MM.1S (cell line): ENCODE measurements around the gene LHPP.

Source experiments
- DNase-seq: peaks from one replicate; pipeline ENCODE4 v3.0.0-alpha.2; 2015
- H2AFZ ChIP-seq: fragments of 300-600 bp; sonication (generic); 2 replicates; pipeline ENCODE4 v1.6.0; 2016; ENCODE audit warnings: antibody characterized with exemption, low read length
- H3F3A ChIP-seq: fragments of 300-600 bp; sonication (generic); 2 replicates; pipeline ENCODE4 v1.6.1; 2016; ENCODE audit warnings: mild to moderate bottlenecking, antibody characterized with exemption, low read length, moderate library complexity, mixed read lengths; ENCODE audit not compliant: insufficient read depth
- H3K27ac ChIP-seq: fragments of 300-600 bp; sonication (generic); 2 replicates; pipeline ENCODE4 v1.5.1; 2016; ENCODE audit warnings: mild to moderate bottlenecking, low read length
- H3K27me3 ChIP-seq: fragments of 300-600 bp; sonication (generic); replicated peaks from 2 replicates; pipeline ENCODE4 v1.6.0; 2016; ENCODE audit warnings: low read length; ENCODE audit not compliant: insufficient read depth
- H3K36me3 ChIP-seq: fragments of 300-600 bp; sonication (generic); replicated peaks from 2 replicates; pipeline ENCODE4 v1.6.1; 2016; ENCODE audit warnings: mild to moderate bottlenecking, low read length, mixed read lengths; ENCODE audit not compliant: insufficient read depth
- H3K4me1 ChIP-seq: fragments of 300-600 bp; sonication (generic); 2 replicates; pipeline ENCODE4 v1.6.1; 2016; ENCODE audit warnings: low read length, mixed read lengths
- H3K4me2 ChIP-seq: fragments of 300-600 bp; sonication (generic); 2 replicates; pipeline ENCODE4 v1.6.0; 2016; ENCODE audit warnings: low read depth, low read length
- H3K4me3 ChIP-seq: fragments of 300-600 bp; sonication (generic); 2 replicates; pipeline ENCODE4 v1.5.1; 2016; ENCODE audit warnings: low read length, mixed read lengths
- H3K79me2 ChIP-seq: fragments of 300-600 bp; sonication (generic); 2 replicates; pipeline ENCODE4 v1.6.1; 2016; ENCODE audit warnings: mixed run types, low read length, mixed read lengths
- H3K9ac ChIP-seq: fragments of 300-600 bp; sonication (generic); 2 replicates; pipeline ENCODE4 v1.6.1; 2016; ENCODE audit warnings: low read length, mixed read lengths
- H3K9me2 ChIP-seq: fragments of 300-600 bp; sonication (generic); replicated peaks from 2 replicates; pipeline ENCODE4 v1.6.1; 2016; ENCODE audit warnings: mild to moderate bottlenecking, low read length, mixed read lengths; ENCODE audit not compliant: insufficient read depth
- H3K9me3 ChIP-seq: fragments of 300-600 bp; sonication (generic); replicated peaks from 2 replicates; pipeline ENCODE4 v1.6.1; 2016; ENCODE audit warnings: mild to moderate bottlenecking, low read length, mixed read lengths; ENCODE audit not compliant: insufficient read depth
- H4K20me1 ChIP-seq: fragments of 300-600 bp; sonication (generic); 2 replicates; pipeline ENCODE4 v1.6.1; 2016; ENCODE audit warnings: mild to moderate bottlenecking, low read length, moderate library complexity, mixed read lengths; ENCODE audit not compliant: insufficient read depth
- EZH2 ChIP-seq: fragments of 300-600 bp; sonication (generic); optimal IDR thresholded peaks from 2 replicates; pipeline ENCODE3; 2017; ENCODE audit warnings: low read depth, mild to moderate bottlenecking, antibody characterized with exemption, low read length, mixed read lengths
- EZH2phosphoT487 ChIP-seq: fragments of 300-600 bp; sonication (generic); IDR thresholded peaks from 2 replicates; pipeline ENCODE4 v1.6.1; 2018; ENCODE audit warnings: antibody characterized with exemption, low read length
- TF ChIP-seq, protein P1 (sequence below): fragments of 300-600 bp; sonication (generic); IDR thresholded peaks from 2 replicates; pipeline ENCODE4 v1.5.1; 2016; ENCODE audit warnings: antibody characterized with exemption, low read length, mixed read lengths

LHPP gene

DNA sequence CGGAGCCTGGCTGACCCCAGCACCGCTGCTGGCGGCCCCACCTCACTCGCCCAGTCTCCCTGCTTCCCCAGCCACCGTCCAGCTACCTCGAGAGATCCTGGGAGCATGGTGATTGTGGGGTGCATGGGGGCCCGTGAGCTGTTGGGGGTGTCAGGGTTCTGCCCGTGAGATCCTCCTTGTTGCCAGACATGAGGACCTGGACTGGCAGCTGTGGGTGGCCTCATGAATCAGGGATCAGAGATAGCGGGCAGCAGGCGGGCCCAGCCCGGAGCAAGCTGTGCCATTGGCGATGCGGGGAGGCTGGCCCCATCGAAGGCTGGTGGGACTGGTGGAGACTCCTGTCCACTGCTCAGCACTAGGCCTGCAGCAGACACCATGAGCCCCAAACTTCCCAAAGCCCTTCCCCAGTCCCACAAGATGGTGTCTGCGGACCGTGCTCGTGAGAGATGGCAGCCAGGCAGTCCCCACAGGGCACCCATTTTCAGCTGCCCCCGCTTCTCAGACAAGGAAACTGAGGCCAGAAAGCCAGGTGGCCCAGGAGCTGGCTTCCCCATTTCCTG is 75.6 kb downstream of the LHPP start:
- Histone ChIP-seq H3K27me3 (0 out of 2 replicates have a peak, but pooled peaks cover 3% of the 10 kb centered on the region), H3K9me3 (no peaks in the 10 kb centered on the region), H3K27ac (no peak overlapping the region), H2AFZ (no peak overlapping the region), H3K4me2 (no peak overlapping the region), H3K36me3 (no peaks in the 10 kb centered on the region), H3K4me1 (no peaks in the 10 kb centered on the region), H3F3A (no peaks in the 10 kb centered on the region), H3K9me2 (no peaks in the 10 kb centered on the region), H3K4me3 (no peak overlapping the region), H4K20me1 (no peaks in the 10 kb centered on the region), H3K79me2 (no peaks in the 10 kb centered on the region), H3K9ac (no peak overlapping the region)
- DNase-seq, result no peak
- TF ChIP-seq, protein P1, sequence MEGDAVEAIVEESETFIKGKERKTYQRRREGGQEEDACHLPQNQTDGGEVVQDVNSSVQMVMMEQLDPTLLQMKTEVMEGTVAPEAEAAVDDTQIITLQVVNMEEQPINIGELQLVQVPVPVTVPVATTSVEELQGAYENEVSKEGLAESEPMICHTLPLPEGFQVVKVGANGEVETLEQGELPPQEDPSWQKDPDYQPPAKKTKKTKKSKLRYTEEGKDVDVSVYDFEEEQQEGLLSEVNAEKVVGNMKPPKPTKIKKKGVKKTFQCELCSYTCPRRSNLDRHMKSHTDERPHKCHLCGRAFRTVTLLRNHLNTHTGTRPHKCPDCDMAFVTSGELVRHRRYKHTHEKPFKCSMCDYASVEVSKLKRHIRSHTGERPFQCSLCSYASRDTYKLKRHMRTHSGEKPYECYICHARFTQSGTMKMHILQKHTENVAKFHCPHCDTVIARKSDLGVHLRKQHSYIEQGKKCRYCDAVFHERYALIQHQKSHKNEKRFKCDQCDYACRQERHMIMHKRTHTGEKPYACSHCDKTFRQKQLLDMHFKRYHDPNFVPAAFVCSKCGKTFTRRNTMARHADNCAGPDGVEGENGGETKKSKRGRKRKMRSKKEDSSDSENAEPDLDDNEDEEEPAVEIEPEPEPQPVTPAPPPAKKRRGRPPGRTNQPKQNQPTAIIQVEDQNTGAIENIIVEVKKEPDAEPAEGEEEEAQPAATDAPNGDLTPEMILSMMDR, result no peak
- TF ChIP-seq EZH2phosphoT487, result no peak
- no peak for TF ChIP-seq EZH2

DNA sequence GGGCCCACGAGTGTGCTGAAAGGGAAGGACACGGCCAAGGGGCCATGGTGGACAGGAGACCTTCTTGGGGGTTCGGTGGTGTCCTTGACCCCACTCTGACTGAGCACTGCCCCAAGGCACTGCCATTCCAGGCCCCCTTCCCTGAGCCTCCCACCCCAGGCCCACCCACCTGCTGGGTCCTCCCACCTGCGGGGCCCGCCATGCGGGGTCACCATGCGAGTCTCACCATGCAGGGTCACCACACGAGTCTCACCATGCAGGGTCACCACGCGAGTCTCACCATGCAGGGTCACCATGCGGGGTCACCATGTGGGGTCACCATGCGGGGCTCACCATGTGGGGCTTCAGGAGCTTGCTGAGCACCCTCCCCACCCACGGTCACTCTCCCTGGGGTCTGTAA is 76.3 kb downstream of the LHPP start:
- TF ChIP-seq EZH2phosphoT487 (no peak), EZH2 (no peak)
- TF ChIP-seq, protein P1, result no peak
- no peaks in the 10 kb centered on the region for H3K9me3 ChIP-seq
- no peak for DNase-seq
- no peaks in the 10 kb centered on the region for H3K9me2 ChIP-seq
- H3K9ac ChIP-seq, result no peak overlapping the region
- no peaks in the 10 kb centered on the region for H3K36me3 ChIP-seq
- no peak overlapping the region for H2AFZ ChIP-seq
- no peaks in the 10 kb centered on the region for H3K4me1 ChIP-seq
- H3K27me3 ChIP-seq, result 0 out of 2 replicates have a peak, but pooled peaks cover 3% of the 10 kb centered on the region
- H4K20me1 ChIP-seq, result no peaks in the 10 kb centered on the region
- no peak overlapping the region for H3K27ac ChIP-seq
- H3K4me3 ChIP-seq, result no peak overlapping the region
- no peaks in the 10 kb centered on the region for H3K79me2 ChIP-seq
- H3K4me2 ChIP-seq, result no peak overlapping the region
- no peaks in the 10 kb centered on the region for H3F3A ChIP-seq

DNA sequence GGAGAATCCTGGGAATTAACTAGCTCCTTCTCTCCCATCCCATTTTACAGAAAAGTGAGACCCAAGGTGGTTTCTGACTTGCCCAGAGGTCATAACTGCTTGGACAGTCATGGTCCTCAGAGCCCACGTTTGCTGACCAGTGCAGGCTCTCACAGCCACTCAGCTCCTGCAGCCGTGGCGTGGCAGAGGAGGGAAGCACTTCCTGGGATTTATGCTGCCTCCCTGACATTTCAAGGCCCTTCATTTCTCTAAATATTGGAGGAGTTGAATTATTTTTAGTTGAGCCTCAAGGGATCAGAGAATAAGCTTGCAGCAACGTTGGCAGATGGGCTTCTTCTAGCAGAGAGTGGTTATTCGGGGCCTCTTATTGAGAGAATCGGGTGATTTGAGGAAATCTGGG is 77.1 kb downstream of the LHPP start:
- Histone ChIP-seq H3K4me3 (no peak overlapping the region), H3K27ac (no peak overlapping the region), H3K36me3 (no peaks in the 10 kb centered on the region), H2AFZ (no peak overlapping the region), H3K9me2 (no peaks in the 10 kb centered on the region), H3K4me2 (no peak overlapping the region), H3K4me1 (no peaks in the 10 kb centered on the region), H3K27me3 (0 out of 2 replicates have a peak, but pooled peaks cover 3% of the 10 kb centered on the region), H3F3A (no peaks in the 10 kb centered on the region), H3K9ac (no peak overlapping the region), H3K9me3 (no peaks in the 10 kb centered on the region), H4K20me1 (no peaks in the 10 kb centered on the region), H3K79me2 (no peaks in the 10 kb centered on the region)
- no peak for DNase-seq
- TF ChIP-seq EZH2phosphoT487, result no peak

DNA sequence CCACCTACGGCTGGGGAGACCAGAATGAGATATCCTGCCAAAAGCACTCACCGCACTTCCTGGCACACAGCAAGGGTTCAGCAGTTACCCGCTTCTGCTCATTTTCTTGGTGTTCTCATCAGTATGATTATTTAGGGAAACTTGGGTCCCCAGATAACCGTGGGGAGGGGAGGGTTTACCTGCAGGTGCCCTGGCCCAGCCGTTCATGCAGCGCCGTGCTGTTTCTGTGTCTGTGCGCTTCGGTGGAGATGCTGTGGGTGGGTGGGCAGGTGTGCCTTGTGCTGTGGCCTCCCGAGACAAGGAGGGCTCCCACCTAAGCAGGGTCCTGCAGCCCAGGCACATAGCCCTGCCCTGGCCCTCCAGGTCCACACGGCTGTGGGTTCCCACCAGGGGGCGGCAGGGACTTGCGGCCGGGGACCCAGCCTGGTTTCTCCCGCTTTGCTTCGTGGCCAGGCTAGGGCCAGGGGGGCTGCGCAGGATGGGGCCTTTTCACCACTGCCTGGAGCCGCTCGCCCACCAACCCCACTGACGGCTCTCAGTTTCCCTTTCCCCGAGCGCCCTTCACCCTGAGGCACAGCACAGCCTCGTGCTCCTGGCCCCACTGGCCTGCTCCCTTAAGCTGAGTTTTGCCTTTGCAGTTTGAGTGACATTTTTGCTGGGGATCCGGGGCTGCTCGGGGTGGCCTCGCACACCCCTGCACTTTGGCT is 78.5 kb downstream of the LHPP start:
- Histone ChIP-seq H3K4me1 (no peaks in the 10 kb centered on the region), H3K79me2 (no peaks in the 10 kb centered on the region), H3K4me2 (peak overlapping the region; percentile 57; the same call in 1 of the 2 replicates), H4K20me1 (no peaks in the 10 kb centered on the region), H3K4me3 (no peak overlapping the region), H3F3A (no peaks in the 10 kb centered on the region), H2AFZ (no peak overlapping the region), H3K9ac (no peak overlapping the region), H3K27ac (no peak overlapping the region), H3K27me3 (0 out of 2 replicates have a peak, but pooled peaks cover 3% of the 10 kb centered on the region), H3K9me3 (no peaks in the 10 kb centered on the region), H3K36me3 (no peaks in the 10 kb centered on the region), H3K9me2 (no peaks in the 10 kb centered on the region)
- TF ChIP-seq, protein P1, result peak; percentile 69
- TF ChIP-seq EZH2, result no peak
- no peak for TF ChIP-seq EZH2phosphoT487
- peak; percentile 42 for DNase-seq
